ENCODE data around the gene NAA40.

Gene NAA40

GRCh38 chr11:63937713-63938478 is 906 bp upstream of the NAA40 start:
- DNase-seq (ENCODE audit: low read depth): no peak
- no peak for TF ChIP-seq CTCF (IDR thresholded peaks at IDR 0.05; ENCODE audit: insufficient read depth, low read depth, low read length, missing control alignments)

GRCh38 chr11:63939397-63939891 is 642 bp downstream of the NAA40 start:
- H3K4me3 ChIP-seq (ENCODE audit: low read length): peak overlapping the region; percentile 82
- DNase-seq (ENCODE audit: low read depth): peak; percentile 46

More at GRCh38 chr11:63937713-63938478, 906 bp upstream of the NAA40 start:
- H3K4me3 ChIP-seq (ENCODE audit: low read length): peak overlapping the region; percentile 51

GRCh38 chr11:63940786-63941185 is 2.0 kb downstream of the NAA40 start:
- no peak overlapping the region for H3K4me3 ChIP-seq (ENCODE audit: low read length)
- no peak for TF ChIP-seq CTCF (IDR thresholded peaks at IDR 0.05; ENCODE audit: insufficient read depth, low read depth, low read length, missing control alignments)
- no peak for DNase-seq (ENCODE audit: low read depth)

More at GRCh38 chr11:63939397-63939891, 642 bp downstream of the NAA40 start:
- TF ChIP-seq CTCF (IDR thresholded peaks at IDR 0.05; ENCODE audit: insufficient read depth, low read depth, low read length, missing control alignments): no peak

GRCh38 chr11:63941901-63942300 is 3.1 kb downstream of the NAA40 start:
- TF ChIP-seq CTCF (IDR thresholded peaks at IDR 0.05; ENCODE audit: insufficient read depth, low read depth, low read length, missing control alignments): no peak
- DNase-seq (ENCODE audit: low read depth): no peak
- no peak overlapping the region for H3K4me3 ChIP-seq (ENCODE audit: low read length)

- no peak for DNase-seq (ENCODE audit: low read depth)
- no peak overlapping the region for H3K4me3 ChIP-seq (ENCODE audit: low read length)
- no peak for TF ChIP-seq CTCF (IDR thresholded peaks at IDR 0.05; ENCODE audit: insufficient read depth, low read depth, low read length, missing control alignments)
These were observed 4.0 kb downstream of the NAA40 start for GRCh38 chr11:63942803-63943202.

GRCh38 chr11:63944987-63945386 is 6.2 kb downstream of the NAA40 start:
- no peak for DNase-seq (ENCODE audit: low read depth)
- TF ChIP-seq CTCF (IDR thresholded peaks at IDR 0.05; ENCODE audit: insufficient read depth, low read depth, low read length, missing control alignments): no peak

More at GRCh38 chr11:63944987-63945386, 6.2 kb downstream of the NAA40 start:
- no peak overlapping the region for H3K4me3 ChIP-seq (ENCODE audit: low read length)
